T-helper 2 cell treated with Interferon-gamma antibody and Interleukin-4, amounts not matched to agents 5 μg/mL and 100 μg/mL, for 36 hours (primary cell): Measurements from ENCODE around the gene SHROOM2.
"Not testable (repeated sequence)": the region's sequence is repeated elsewhere in the genome, so short reads cannot be mapped to it uniquely, and the experiment has no call there.

Source experiments
- DNase-seq: peaks from one replicate; pipeline ENCODE4 v3.0.0; 2021; ENCODE audit warnings: low spot score
- H3K27ac Mint-ChIP-seq: one replicate; pipeline ENCODE4 v1.8.0; 2021; ENCODE audit warnings: mild to moderate bottlenecking, mixed read lengths
- H3K27me3 Mint-ChIP-seq: one replicate; pipeline ENCODE4 v1.8.0; 2021; ENCODE audit warnings: low read depth, mixed read lengths
- H3K36me3 Mint-ChIP-seq: one replicate; pipeline ENCODE4 v1.8.0; 2021; ENCODE audit warnings: low read depth, mixed read lengths
- H3K4me1 Mint-ChIP-seq: one replicate; pipeline ENCODE4 v1.8.0; 2021; ENCODE audit warnings: low read depth, mixed read lengths
- H3K4me3 Mint-ChIP-seq: one replicate; pipeline ENCODE4 v1.8.0; 2022; ENCODE audit warnings: mild to moderate bottlenecking, moderate library complexity, mixed read lengths
- H3K9me3 Mint-ChIP-seq: one replicate; pipeline ENCODE4 v1.8.0; 2021; ENCODE audit warnings: mixed read lengths

Gene SHROOM2

GRCh38 chrX:9767375-9767774, 18.9 kb upstream of the SHROOM2 start:
- no peaks in the 10 kb centered on the region for H3K36me3 Mint-ChIP-seq
- DNase-seq, result no peak
- H3K4me1 Mint-ChIP-seq, result no peaks in the 10 kb centered on the region
- H3K9me3 Mint-ChIP-seq, result no peaks in the 10 kb centered on the region
- peaks cover 21% of the 10 kb centered on the region for H3K27me3 Mint-ChIP-seq
- no peak overlapping the region for H3K4me3 Mint-ChIP-seq
- H3K27ac Mint-ChIP-seq, result no peak overlapping the region

- not testable (repeated sequence) for H3K4me1 Mint-ChIP-seq, DNase-seq, H3K4me3 Mint-ChIP-seq, H3K9me3 Mint-ChIP-seq, H3K36me3 Mint-ChIP-seq, H3K27ac Mint-ChIP-seq
- H3K27me3 Mint-ChIP-seq, result peaks cover 17% of the 10 kb centered on the region
These were observed 17.8 kb upstream of the SHROOM2 start for GRCh38 chrX:9768321-9768839.

- Mint-ChIP-seq H3K27me3 (peaks cover 20% of the 10 kb centered on the region), H3K36me3 (no peaks in the 10 kb centered on the region), H3K27ac (no peak overlapping the region), H3K4me1 (no peaks in the 10 kb centered on the region), H3K4me3 (no peak overlapping the region), H3K9me3 (no peaks in the 10 kb centered on the region)
- DNase-seq, result no peak
These were observed 15.9 kb upstream of the SHROOM2 start for GRCh38 chrX:9770319-9770718.

GRCh38 chrX:9772943-9773342, 13.3 kb upstream of the SHROOM2 start:
- Mint-ChIP-seq H3K4me1 (no peaks in the 10 kb centered on the region), H3K9me3 (no peaks in the 10 kb centered on the region), H3K27ac (no peak overlapping the region), H3K4me3 (no peak overlapping the region), H3K36me3 (no peaks in the 10 kb centered on the region), H3K27me3 (peaks cover 18% of the 10 kb centered on the region)
- DNase-seq, result no peak

DNA sequence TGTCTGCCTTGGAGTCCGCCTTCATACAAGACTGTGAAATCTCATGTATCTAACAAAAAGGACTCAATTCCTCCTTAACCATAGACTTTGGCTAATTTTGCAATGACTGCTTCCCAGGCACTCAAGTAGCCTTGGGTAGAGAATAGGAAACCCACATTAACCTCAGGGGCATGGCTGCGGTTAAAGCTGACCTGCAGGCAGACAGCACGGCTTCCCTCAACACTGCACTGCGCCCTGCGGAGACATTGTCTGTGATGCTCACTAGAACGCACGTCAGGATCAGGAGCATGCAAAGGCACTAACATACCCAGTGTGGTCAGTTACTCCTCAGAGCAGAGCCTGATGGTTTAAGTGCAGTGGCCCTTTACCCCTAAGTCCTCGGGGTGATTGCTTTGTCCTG, 10.3 kb upstream of the SHROOM2 start:
- no peak overlapping the region for H3K4me3 Mint-ChIP-seq
- no peaks in the 10 kb centered on the region for H3K9me3 Mint-ChIP-seq
- no peaks in the 10 kb centered on the region for H3K4me1 Mint-ChIP-seq
- no peaks in the 10 kb centered on the region for H3K36me3 Mint-ChIP-seq
- no peak overlapping the region for H3K27ac Mint-ChIP-seq
- no peak for DNase-seq
- H3K27me3 Mint-ChIP-seq, result peaks cover 16% of the 10 kb centered on the region

GRCh38 chrX:9781941-9782340, 4.3 kb upstream of the SHROOM2 start:
- H3K9me3 Mint-ChIP-seq, result no peaks in the 10 kb centered on the region
- H3K4me3 Mint-ChIP-seq, result no peak overlapping the region
- no peaks in the 10 kb centered on the region for H3K4me1 Mint-ChIP-seq
- no peak for DNase-seq
- no peak overlapping the region for H3K27ac Mint-ChIP-seq
- peaks cover 23% of the 10 kb centered on the region for H3K27me3 Mint-ChIP-seq
- no peaks in the 10 kb centered on the region for H3K36me3 Mint-ChIP-seq

DNA sequence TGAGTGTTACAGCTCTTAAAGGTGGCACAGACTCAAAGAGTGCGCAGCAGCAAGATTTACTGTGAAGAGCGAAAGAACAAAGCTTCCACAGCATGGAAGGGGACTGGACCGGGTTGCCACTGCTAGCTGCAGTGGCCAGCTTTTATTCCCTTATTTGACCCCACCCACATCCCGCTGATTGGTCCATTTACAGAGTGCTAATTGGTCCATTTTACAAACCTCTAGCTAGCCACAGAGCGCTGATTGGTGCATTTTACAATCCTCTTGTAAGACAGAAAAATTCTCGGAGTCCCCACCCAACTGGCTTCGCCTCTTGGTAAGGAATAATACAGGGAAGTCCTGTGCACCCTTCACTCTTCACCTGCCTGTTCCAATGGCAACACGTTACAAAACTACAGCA, 1.9 kb upstream of the SHROOM2 start:
- peaks cover 46% of the 10 kb centered on the region for H3K27me3 Mint-ChIP-seq
- no peaks in the 10 kb centered on the region for H3K9me3 Mint-ChIP-seq
- H3K27ac Mint-ChIP-seq, result no peak overlapping the region
- H3K4me3 Mint-ChIP-seq, result no peak overlapping the region
- H3K36me3 Mint-ChIP-seq, result no peaks in the 10 kb centered on the region
- H3K4me1 Mint-ChIP-seq, result no peaks in the 10 kb centered on the region
- DNase-seq, result no peak

GRCh38 chrX:9785254-9785943, 830 bp upstream of the SHROOM2 start:
- DNase-seq, result no peak
- Mint-ChIP-seq H3K4me3 (no peak overlapping the region), H3K27me3 (peaks cover 47% of the 10 kb centered on the region), H3K27ac (no peak overlapping the region), H3K36me3 (no peaks in the 10 kb centered on the region), H3K4me1 (no peaks in the 10 kb centered on the region), H3K9me3 (no peaks in the 10 kb centered on the region)

- DNase-seq, result no peak
- no peaks in the 10 kb centered on the region for H3K36me3 Mint-ChIP-seq
- peak overlapping the region; percentile 57 for H3K4me3 Mint-ChIP-seq
- no peaks in the 10 kb centered on the region for H3K4me1 Mint-ChIP-seq
- no peaks in the 10 kb centered on the region for H3K9me3 Mint-ChIP-seq
- H3K27ac Mint-ChIP-seq, result no peak overlapping the region
- H3K27me3 Mint-ChIP-seq, result peaks cover 47% of the 10 kb centered on the region
These were observed 788 bp downstream of the SHROOM2 start for GRCh38 chrX:9786798-9787635.

DNA sequence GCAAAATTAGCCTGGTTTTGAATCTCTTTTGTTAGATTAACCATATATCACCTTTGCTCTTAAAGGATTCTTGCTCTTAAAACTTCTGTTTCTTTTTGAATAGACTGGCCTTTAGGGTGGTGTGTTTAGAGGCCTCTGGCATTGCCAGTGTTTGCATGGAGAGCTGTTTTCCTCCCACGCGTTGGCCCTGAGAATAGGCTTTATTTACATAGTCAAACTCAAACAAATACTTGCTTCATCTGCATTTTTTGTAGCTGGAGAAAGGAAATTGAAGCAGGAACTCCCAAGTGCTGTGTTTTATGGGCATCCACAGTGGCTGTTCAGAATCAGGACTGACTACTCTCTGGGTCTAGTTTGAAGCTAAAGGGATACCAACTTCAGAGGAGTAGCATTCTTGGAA, 2.7 kb downstream of the SHROOM2 start:
- no peaks in the 10 kb centered on the region for H3K36me3 Mint-ChIP-seq
- H3K9me3 Mint-ChIP-seq, result no peaks in the 10 kb centered on the region
- peaks cover 39% of the 10 kb centered on the region for H3K27me3 Mint-ChIP-seq
- no peak for DNase-seq
- H3K4me3 Mint-ChIP-seq, result no peak overlapping the region
- H3K27ac Mint-ChIP-seq, result no peak overlapping the region
- no peaks in the 10 kb centered on the region for H3K4me1 Mint-ChIP-seq

DNA sequence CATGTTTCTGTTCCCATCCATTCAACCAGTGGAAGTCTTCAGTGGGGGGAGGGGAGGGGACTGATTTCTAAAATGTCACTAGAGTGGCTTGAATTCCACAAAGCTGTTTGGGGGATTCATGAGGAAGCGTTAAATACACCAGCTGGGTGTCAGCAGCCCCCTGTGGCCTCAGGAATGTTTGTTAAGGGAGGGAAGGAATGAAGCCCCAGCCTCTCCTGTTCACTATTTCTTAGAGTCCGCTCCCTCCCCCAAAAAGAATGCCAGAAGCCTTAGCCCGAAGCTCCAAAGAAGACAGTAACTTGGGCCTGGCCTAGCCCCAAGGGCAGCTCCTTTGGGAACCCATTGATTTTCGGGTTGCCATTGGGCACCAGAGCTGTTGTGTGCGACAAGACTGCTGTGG, 3.3 kb downstream of the SHROOM2 start:
- Mint-ChIP-seq H3K27ac (no peak overlapping the region), H3K4me3 (no peak overlapping the region), H3K36me3 (no peaks in the 10 kb centered on the region), H3K9me3 (no peaks in the 10 kb centered on the region), H3K4me1 (no peaks in the 10 kb centered on the region), H3K27me3 (peaks cover 33% of the 10 kb centered on the region)
- no peak for DNase-seq

GRCh38 chrX:9790866-9791265, 4.6 kb downstream of the SHROOM2 start:
- Mint-ChIP-seq H3K27ac (no peak overlapping the region), H3K4me1 (no peaks in the 10 kb centered on the region), H3K4me3 (no peak overlapping the region)

GRCh38 chrX:9794495-9794894, 8.3 kb downstream of the SHROOM2 start:
- Mint-ChIP-seq H3K27me3 (peaks cover 4% of the 10 kb centered on the region), H3K36me3 (no peaks in the 10 kb centered on the region), H3K9me3 (peaks cover under 1% of the 10 kb centered on the region), H3K4me3 (no peak overlapping the region), H3K27ac (no peak overlapping the region), H3K4me1 (no peaks in the 10 kb centered on the region)
- DNase-seq, result no peak

More at GRCh38 chrX:9790866-9791265, 4.6 kb downstream of the SHROOM2 start:
- Mint-ChIP-seq H3K9me3 (no peaks in the 10 kb centered on the region), H3K36me3 (no peaks in the 10 kb centered on the region), H3K27me3 (peaks cover 29% of the 10 kb centered on the region)
- no peak for DNase-seq
